SK-N-SH (cell line): ENCODE data around the gene PARD3B. TPM values are rescaled to one million over a fixed set of nuclear protein-coding genes. Genes with fewer than 3 reads are reported as not detected.

Source experiments
- CTCF ChIA-PET: fragments of 300-600, 350-600 bp; formaldehyde crosslinking; extraction: SDS; loops from one replicate; lab custom pipeline; 2021; lab: Yijun Ruan, JAX
- POLR2A ChIA-PET: fragments of 350-600 bp; sonication (Branson Sonifier 250); formaldehyde crosslinking; extraction: SDS; loops from one replicate; lab custom pipeline; 2020; ENCODE audit warnings: antibody characterized with exemption, inconsistent platforms; lab: Yijun Ruan, JAX
- DNase-seq: peaks from one replicate; pipeline ENCODE4 v3.0.0; 2012
- H2AFZ ChIP-seq: fragments of 200-600 bp; sonication (generic); 2 replicates; pipeline ENCODE4 v1.8.1; 2016; ENCODE audit warnings: antibody characterized with exemption, mild to moderate bottlenecking, low read depth
- H3F3A ChIP-seq: fragments of 200-600 bp; sonication (generic); replicated peaks from 2 replicates; pipeline ENCODE3; 2016; ENCODE audit warnings: antibody characterized with exemption, mild to moderate bottlenecking; ENCODE audit not compliant: insufficient read depth
- H3K27ac ChIP-seq, 2 experiments: fragments of 200-500 bp in 1 of 2; fragments of 200-600 bp in 1 of 2; sonication (Bioruptor generic) in 1 of 2; sonication (generic), shearing (Covaris generic) in 1 of 2; 2 replicates each; pipeline versions ENCODE4 v1.5.1 to v1.6.1; 2014 to 2016; ENCODE audit warnings: low read depth in 2 of 2, inconsistent platforms in 1 of 2, low read length in 1 of 2, mild to moderate bottlenecking in 1 of 2, mixed read lengths in 1 of 2
- H3K27me3 ChIP-seq: fragments of 200-600 bp; sonication (generic), shearing (Covaris generic); 2 replicates; pipeline ENCODE4 v1.6.1; 2016; ENCODE audit warnings: mixed run types; ENCODE audit not compliant: insufficient read depth
- H3K36me3 ChIP-seq, 2 experiments: fragments of 200-500 bp in 1 of 2; fragments of 200-600 bp in 1 of 2; sonication (Bioruptor generic) in 1 of 2; sonication (generic) in 1 of 2; replicated peaks in 1 of 2; 2 replicates each; pipeline versions ENCODE3 to v1.5.1; 2014 to 2016; ENCODE audit warnings: low read length in 1 of 2, mild to moderate bottlenecking in 1 of 2; ENCODE audit not compliant: insufficient read depth in 2 of 2, control insufficient read depth in 1 of 2
- H3K4me1 ChIP-seq, 2 experiments: fragments of 200-500 bp in 1 of 2; fragments of 200-600 bp in 1 of 2; sonication (Bioruptor generic) in 1 of 2; sonication (generic), shearing (Covaris generic) in 1 of 2; 2 replicates each; pipeline versions ENCODE4 v1.5.1 to v1.6.1; 2014 to 2016; ENCODE audit warnings: low read depth in 1 of 2, low read length in 1 of 2, mixed run types in 1 of 2; ENCODE audit not compliant: insufficient read depth in 2 of 2, control insufficient read depth in 1 of 2
- H3K4me2 ChIP-seq: fragments of 200-600 bp; sonication (generic), shearing (Covaris generic); 2 replicates; pipeline ENCODE4 v1.6.1; 2017; ENCODE audit warnings: mixed run types
- H3K4me3 ChIP-seq, 2 experiments: fragments of 200-500 bp in 1 of 2; fragments of 200-600 bp in 1 of 2; sonication (Bioruptor generic) in 1 of 2; sonication (generic), shearing (Covaris generic) in 1 of 2; 2 replicates each; pipeline versions ENCODE4 v1.5.1 to v1.8.1; 2014 to 2016; ENCODE audit warnings: low read depth in 2 of 2, inconsistent platforms in 1 of 2, low read length in 1 of 2, mild to moderate bottlenecking in 1 of 2, mixed read lengths in 1 of 2, moderate library complexity in 1 of 2
- H3K79me2 ChIP-seq: fragments of 200-600 bp; sonication (generic); 2 replicates; pipeline ENCODE4 v1.8.1; 2017; ENCODE audit warnings: mild to moderate bottlenecking; ENCODE audit not compliant: insufficient read depth
- H3K9ac ChIP-seq: fragments of 200-600 bp; sonication (generic); 2 replicates; pipeline ENCODE4 v1.6.1; 2017; ENCODE audit warnings: mixed run types
- H3K9me2 ChIP-seq: fragments of 200-600 bp; sonication (generic); 2 replicates; pipeline ENCODE4 v1.6.1; 2017; ENCODE audit warnings: mixed run types
- H3K9me3 ChIP-seq: fragments of 200-600 bp; sonication (generic); 2 replicates; pipeline ENCODE4 v1.6.1; 2017; ENCODE audit warnings: mixed run types, mild to moderate bottlenecking, moderate library complexity
- H4K20me1 ChIP-seq: fragments of 200-600 bp; sonication (generic); 2 replicates; pipeline ENCODE4 v1.6.1; 2017; ENCODE audit warnings: mild to moderate bottlenecking, mixed run types; ENCODE audit not compliant: insufficient read depth
- EZH2phosphoT487 ChIP-seq: fragments of 200-600 bp; sonication (generic); IDR thresholded peaks from 2 replicates; pipeline ENCODE4 v1.6.1; 2017; ENCODE audit warnings: low read depth, mixed run types, mild to moderate bottlenecking, antibody characterized with exemption, moderate library complexity, borderline replicate concordance
- FOSL2 ChIP-seq: IDR thresholded peaks from 2 replicates; pipeline ENCODE4 v1.4.0; 2012; ENCODE audit warnings: low read depth, mild to moderate bottlenecking, moderate library complexity, borderline replicate concordance
- GABPA ChIP-seq: IDR thresholded peaks from 2 replicates; pipeline ENCODE4 v1.4.0; 2012; ENCODE audit warnings: low read depth, mild to moderate bottlenecking
- IRF3 ChIP-seq: fragments of 150-350 bp; IDR thresholded peaks from 2 replicates; pipeline ENCODE4 v1.6.1; 2016; ENCODE audit warnings: mild to moderate bottlenecking, low read depth, low read length
- JUND ChIP-seq: IDR thresholded peaks from 2 replicates; pipeline ENCODE4 v1.4.0; 2012
- MAX ChIP-seq: IDR thresholded peaks from 2 replicates; pipeline ENCODE4 v1.4.0; 2012; ENCODE audit warnings: low read depth
- MXI1 ChIP-seq: IDR thresholded peaks from 2 replicates; pipeline ENCODE4 v1.6.1; 2012; ENCODE audit warnings: mild to moderate bottlenecking, low read depth, low read length, improper control_type of control experiment
- NFIC ChIP-seq: IDR thresholded peaks from 2 replicates; pipeline ENCODE4 v1.4.0; 2012; ENCODE audit warnings: borderline replicate concordance
- RCOR1 ChIP-seq: fragments of 150-350 bp; IDR thresholded peaks from 2 replicates; pipeline ENCODE4 v1.6.1; 2017; ENCODE audit warnings: antibody characterized with exemption, low read length
- RFX5 ChIP-seq: IDR thresholded peaks from 2 replicates; pipeline ENCODE4 v1.6.1; 2012; ENCODE audit warnings: mild to moderate bottlenecking, improper control_type of control experiment, low read length
- RXRA ChIP-seq: IDR thresholded peaks from 2 replicates; pipeline ENCODE4 v1.4.0; 2012; ENCODE audit warnings: low read depth, mild to moderate bottlenecking, borderline replicate concordance
- SIN3A ChIP-seq: IDR thresholded peaks from 2 replicates; pipeline ENCODE4 v1.6.1; 2012; ENCODE audit warnings: low read depth, mild to moderate bottlenecking, low read length, moderate library complexity, borderline replicate concordance
- TEAD4 ChIP-seq: IDR thresholded peaks from 2 replicates; pipeline ENCODE4 v1.4.0; 2012; ENCODE audit warnings: mild to moderate bottlenecking, borderline replicate concordance; ENCODE audit not compliant: insufficient read depth
- USF1 ChIP-seq: IDR thresholded peaks from 2 replicates; pipeline ENCODE4 v1.4.0; 2012; ENCODE audit warnings: low read depth, borderline replicate concordance
- WGBS: methylation state at CpG from one replicate; pipeline ENCODE4 v1.1.6; 2017; ENCODE audit warnings: low lambda C conversion rate; 5-methylcytosine and 5-hydroxymethylcytosine counted together
- polyA plus RNA-seq, 3 experiments: library from polyadenylated mRNA; depleted of rRNA; stranded (reverse); fragments of >200 nt; gene quantifications; 2 replicates each; pipeline ENCODE4 v1.2.3, GENCODE V29; 2012
- TF ChIP-seq, protein P1 (sequence below): IDR thresholded peaks from 2 replicates; pipeline ENCODE4; 2012
- TF ChIP-seq, protein P2 (sequence below): IDR thresholded peaks from 2 replicates; pipeline ENCODE4 v1.4.0; 2012; ENCODE audit warnings: low read depth, borderline replicate concordance

The PARD3B gene
- polyA plus RNA-seq, 1 of the 3 experiments (the other 2 are of a cell fraction) = 0.87 TPM

GRCh38 chr2:204670756-204671155 lies 125.5 kb downstream of the PARD3B start:
- TF ChIP-seq TEAD4 = no peak
- no peak for TF ChIP-seq EZH2phosphoT487
- TF ChIP-seq, protein P1, sequence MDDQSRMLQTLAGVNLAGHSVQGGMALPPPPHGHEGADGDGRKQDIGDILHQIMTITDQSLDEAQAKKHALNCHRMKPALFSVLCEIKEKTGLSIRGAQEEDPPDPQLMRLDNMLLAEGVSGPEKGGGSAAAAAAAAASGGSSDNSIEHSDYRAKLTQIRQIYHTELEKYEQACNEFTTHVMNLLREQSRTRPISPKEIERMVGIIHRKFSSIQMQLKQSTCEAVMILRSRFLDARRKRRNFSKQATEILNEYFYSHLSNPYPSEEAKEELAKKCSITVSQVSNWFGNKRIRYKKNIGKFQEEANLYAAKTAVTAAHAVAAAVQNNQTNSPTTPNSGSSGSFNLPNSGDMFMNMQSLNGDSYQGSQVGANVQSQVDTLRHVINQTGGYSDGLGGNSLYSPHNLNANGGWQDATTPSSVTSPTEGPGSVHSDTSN = no peak
- no peak for TF ChIP-seq RXRA
- no peak for TF ChIP-seq SIN3A
- TF ChIP-seq FOSL2 = no peak
- TF ChIP-seq NFIC = no peak
- TF ChIP-seq MAX = no peak
- TF ChIP-seq USF1 = no peak
- TF ChIP-seq, protein P2, sequence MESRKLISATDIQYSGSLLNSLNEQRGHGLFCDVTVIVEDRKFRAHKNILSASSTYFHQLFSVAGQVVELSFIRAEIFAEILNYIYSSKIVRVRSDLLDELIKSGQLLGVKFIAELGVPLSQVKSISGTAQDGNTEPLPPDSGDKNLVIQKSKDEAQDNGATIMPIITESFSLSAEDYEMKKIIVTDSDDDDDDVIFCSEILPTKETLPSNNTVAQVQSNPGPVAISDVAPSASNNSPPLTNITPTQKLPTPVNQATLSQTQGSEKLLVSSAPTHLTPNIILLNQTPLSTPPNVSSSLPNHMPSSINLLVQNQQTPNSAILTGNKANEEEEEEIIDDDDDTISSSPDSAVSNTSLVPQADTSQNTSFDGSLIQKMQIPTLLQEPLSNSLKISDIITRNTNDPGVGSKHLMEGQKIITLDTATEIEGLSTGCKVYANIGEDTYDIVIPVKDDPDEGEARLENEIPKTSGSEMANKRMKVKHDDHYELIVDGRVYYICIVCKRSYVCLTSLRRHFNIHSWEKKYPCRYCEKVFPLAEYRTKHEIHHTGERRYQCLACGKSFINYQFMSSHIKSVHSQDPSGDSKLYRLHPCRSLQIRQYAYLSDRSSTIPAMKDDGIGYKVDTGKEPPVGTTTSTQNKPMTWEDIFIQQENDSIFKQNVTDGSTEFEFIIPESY = no peak
- TF ChIP-seq MXI1 = no peak
- TF ChIP-seq GABPA = no peak
- TF ChIP-seq JUND = no peak
- TF ChIP-seq IRF3 = no peak
- no peak for TF ChIP-seq RFX5
- TF ChIP-seq RCOR1 = no peak
- Histone ChIP-seq H3F3A (no peaks in the 10 kb centered on the region), H3K4me1 (peaks cover 0 to 2% of the 10 kb centered on the region in 2 experiments; a peak in 1 of 4 replicates), H3K79me2 (no peaks in the 10 kb centered on the region), H3K36me3 (no peaks in the 10 kb centered on the region), H4K20me1 (no peaks in the 10 kb centered on the region), H3K9me3 (no peaks in the 10 kb centered on the region), H3K9me2 (no peaks in the 10 kb centered on the region), H2AFZ (no peak overlapping the region), H3K27ac (no peak overlapping the region), H3K4me3 (no peak overlapping the region), H3K9ac (no peak overlapping the region), H3K4me2 (no peak overlapping the region), H3K27me3 (no peaks in the 10 kb centered on the region)
- ChIA-PET CTCF (no interaction called here), POLR2A (no interaction called here)
- 81% methylated on average over 4 of the region's 4 CpGs for WGBS
- no peak for DNase-seq
